ENCODE data around the gene RTN4RL1.

GRCh38 chr17:2058586-2059546 lies 33.7 kb upstream of the RTN4RL1 start:
- TF ChIP-seq CTCF (IDR thresholded peaks at IDR 0.05; ENCODE audit: low read depth, low read length, poor library complexity, severe bottlenecking) (peak; percentile 82), EZH2phosphoT487 (IDR thresholded peaks at IDR 0.05; ENCODE audit: borderline replicate concordance, low read length) (no peak)
